Activated naive CD4-positive, alpha-beta T cell treated with anti-CD3 and anti-CD28 coated beads, Interleukin-2, amount 10 ng/mL, durations not matched to agents 7 days and 5 days (primary cell): ENCODE data around the gene SMAD7.

Source experiments
- CTCF ChIA-PET: fragments of 350-600 bp; sonication (Branson Sonifier 250); formaldehyde crosslinking; loops from one replicate; lab custom pipeline; 2021; ENCODE audit warnings: antibody characterized with exemption; lab: Charles Lee
- DNase-seq: peaks from one replicate; pipeline ENCODE4 v3.0.0-alpha.2; 2020
- H3K27ac Mint-ChIP-seq: one replicate; pipeline ENCODE4 v1.8.0; 2021; ENCODE audit warnings: mild to moderate bottlenecking, moderate library complexity, mixed read lengths
- H3K27me3 Mint-ChIP-seq: one replicate; pipeline ENCODE4 v1.8.0; 2021; ENCODE audit warnings: mild to moderate bottlenecking, mixed read lengths
- H3K36me3 Mint-ChIP-seq: one replicate; pipeline ENCODE4 v1.8.0; 2021; ENCODE audit warnings: mixed read lengths
- H3K4me1 Mint-ChIP-seq: one replicate; pipeline ENCODE4 v1.8.0; 2021; ENCODE audit warnings: mixed read lengths
- H3K4me3 Mint-ChIP-seq: one replicate; pipeline ENCODE4 v1.8.0; 2021; ENCODE audit warnings: mild to moderate bottlenecking, moderate library complexity, mixed read lengths
- H3K9me3 Mint-ChIP-seq: one replicate; pipeline ENCODE4 v1.8.0; 2021; ENCODE audit warnings: mixed read lengths

The SMAD7 gene

GRCh38 chr18:48896326-48896874 is 54.4 kb downstream of the SMAD7 start:
- H3K36me3 Mint-ChIP-seq, result no peaks in the 10 kb centered on the region
- DNase-seq, result no peak
- H3K9me3 Mint-ChIP-seq, result peaks cover 2% of the 10 kb centered on the region
- H3K27me3 Mint-ChIP-seq, result peaks cover 16% of the 10 kb centered on the region
- no peak overlapping the region for H3K4me3 Mint-ChIP-seq
- no peak overlapping the region for H3K27ac Mint-ChIP-seq
- CTCF ChIA-PET, result no interaction called here
- H3K4me1 Mint-ChIP-seq, result peaks cover 12% of the 10 kb centered on the region

GRCh38 chr18:48894799-48895346 is 55.9 kb downstream of the SMAD7 start:
- Mint-ChIP-seq H3K27me3 (peaks cover 21% of the 10 kb centered on the region), H3K9me3 (peaks cover 2% of the 10 kb centered on the region), H3K36me3 (no peaks in the 10 kb centered on the region), H3K27ac (peak overlapping the region; percentile 54), H3K4me1 (peaks cover 8% of the 10 kb centered on the region), H3K4me3 (no peak overlapping the region)
- DNase-seq, result no peak
- CTCF ChIA-PET, result no interaction called here

GRCh38 chr18:48893608-48894600 is 56.9 kb downstream of the SMAD7 start:
- Mint-ChIP-seq H3K27ac (no peak overlapping the region), H3K27me3 (peaks cover 22% of the 10 kb centered on the region), H3K4me3 (no peak overlapping the region), H3K9me3 (no peaks in the 10 kb centered on the region), H3K36me3 (no peaks in the 10 kb centered on the region), H3K4me1 (peaks cover 3% of the 10 kb centered on the region)
- CTCF ChIA-PET, result interaction anchor here (1.0 to 1.3 kb wide), 2 partner anchors 8 to 19 kb away, joined by 3 read pairs; no protein-coding TSS in a partner anchor
- no peak for DNase-seq

- Mint-ChIP-seq H3K27ac (no peak overlapping the region), H3K27me3 (peaks cover 25% of the 10 kb centered on the region), H3K4me3 (no peak overlapping the region), H3K9me3 (no peaks in the 10 kb centered on the region), H3K4me1 (peaks cover 3% of the 10 kb centered on the region), H3K36me3 (no peaks in the 10 kb centered on the region)
- no peak for DNase-seq
- CTCF ChIA-PET, result interaction anchor here (1.0 to 1.3 kb wide), 2 partner anchors 8 to 20 kb away, joined by 3 read pairs; no protein-coding TSS in a partner anchor
Observed at GRCh38 chr18:48893061-48893607, 57.6 kb downstream of the SMAD7 start.

- no peaks in the 10 kb centered on the region for H3K36me3 Mint-ChIP-seq
- H3K4me1 Mint-ChIP-seq, result peaks cover 3% of the 10 kb centered on the region
- H3K4me3 Mint-ChIP-seq, result no peak overlapping the region
- H3K9me3 Mint-ChIP-seq, result no peaks in the 10 kb centered on the region
- CTCF ChIA-PET, result no interaction called here
- no peak overlapping the region for H3K27ac Mint-ChIP-seq
- peaks cover 19% of the 10 kb centered on the region for H3K27me3 Mint-ChIP-seq
- DNase-seq, result no peak
Observed at GRCh38 chr18:48892146-48892855, 58.5 kb downstream of the SMAD7 start.

GRCh38 chr18:48891721-48892120 is 59.0 kb downstream of the SMAD7 start:
- peaks cover 1% of the 10 kb centered on the region for H3K4me1 Mint-ChIP-seq
- H3K27me3 Mint-ChIP-seq, result peaks cover 19% of the 10 kb centered on the region
- H3K4me3 Mint-ChIP-seq, result no peak overlapping the region
- no peak for DNase-seq
- H3K27ac Mint-ChIP-seq, result no peak overlapping the region
- H3K9me3 Mint-ChIP-seq, result no peaks in the 10 kb centered on the region
- CTCF ChIA-PET, result no interaction called here
- H3K36me3 Mint-ChIP-seq, result no peaks in the 10 kb centered on the region

GRCh38 chr18:48889981-48890762 is 60.6 kb downstream of the SMAD7 start:
- Mint-ChIP-seq H3K9me3 (no peaks in the 10 kb centered on the region), H3K4me3 (no peak overlapping the region), H3K27ac (no peak overlapping the region), H3K36me3 (no peaks in the 10 kb centered on the region), H3K27me3 (peaks cover 32% of the 10 kb centered on the region), H3K4me1 (no peaks in the 10 kb centered on the region)
- no peak for DNase-seq
- CTCF ChIA-PET, result no interaction called here

- no peak for DNase-seq
- Mint-ChIP-seq H3K27ac (no peak overlapping the region), H3K4me1 (no peaks in the 10 kb centered on the region), H3K36me3 (no peaks in the 10 kb centered on the region), H3K9me3 (no peaks in the 10 kb centered on the region), H3K4me3 (no peak overlapping the region), H3K27me3 (peaks cover 38% of the 10 kb centered on the region)
- CTCF ChIA-PET, result no interaction called here
Observed at GRCh38 chr18:48889115-48889941, 61.4 kb downstream of the SMAD7 start.

- no peak for DNase-seq
- Mint-ChIP-seq H3K9me3 (no peaks in the 10 kb centered on the region), H3K27ac (peak overlapping the region; percentile 54), H3K4me3 (no peak overlapping the region), H3K27me3 (peaks cover 38% of the 10 kb centered on the region), H3K36me3 (no peaks in the 10 kb centered on the region), H3K4me1 (no peaks in the 10 kb centered on the region)
- CTCF ChIA-PET, result no interaction called here
Observed at GRCh38 chr18:48888773-48889080, 62.0 kb downstream of the SMAD7 start.

- DNase-seq, result no peak
- Mint-ChIP-seq H3K36me3 (no peaks in the 10 kb centered on the region), H3K4me3 (no peak overlapping the region), H3K27ac (peak overlapping the region; percentile 54), H3K9me3 (no peaks in the 10 kb centered on the region), H3K4me1 (no peaks in the 10 kb centered on the region), H3K27me3 (peaks cover 38% of the 10 kb centered on the region)
- CTCF ChIA-PET, result no interaction called here
Observed at GRCh38 chr18:48887905-48888772, 62.6 kb downstream of the SMAD7 start.

- DNase-seq, result no peak
- CTCF ChIA-PET, result no interaction called here
- Mint-ChIP-seq H3K9me3 (no peaks in the 10 kb centered on the region), H3K27me3 (peaks cover 38% of the 10 kb centered on the region), H3K4me3 (no peak overlapping the region), H3K36me3 (no peaks in the 10 kb centered on the region), H3K4me1 (no peaks in the 10 kb centered on the region), H3K27ac (no peak overlapping the region)
Observed at GRCh38 chr18:48887294-48887904, 63.4 kb downstream of the SMAD7 start.
